ENCODE measurements around the gene PPCDC.

DNA sequence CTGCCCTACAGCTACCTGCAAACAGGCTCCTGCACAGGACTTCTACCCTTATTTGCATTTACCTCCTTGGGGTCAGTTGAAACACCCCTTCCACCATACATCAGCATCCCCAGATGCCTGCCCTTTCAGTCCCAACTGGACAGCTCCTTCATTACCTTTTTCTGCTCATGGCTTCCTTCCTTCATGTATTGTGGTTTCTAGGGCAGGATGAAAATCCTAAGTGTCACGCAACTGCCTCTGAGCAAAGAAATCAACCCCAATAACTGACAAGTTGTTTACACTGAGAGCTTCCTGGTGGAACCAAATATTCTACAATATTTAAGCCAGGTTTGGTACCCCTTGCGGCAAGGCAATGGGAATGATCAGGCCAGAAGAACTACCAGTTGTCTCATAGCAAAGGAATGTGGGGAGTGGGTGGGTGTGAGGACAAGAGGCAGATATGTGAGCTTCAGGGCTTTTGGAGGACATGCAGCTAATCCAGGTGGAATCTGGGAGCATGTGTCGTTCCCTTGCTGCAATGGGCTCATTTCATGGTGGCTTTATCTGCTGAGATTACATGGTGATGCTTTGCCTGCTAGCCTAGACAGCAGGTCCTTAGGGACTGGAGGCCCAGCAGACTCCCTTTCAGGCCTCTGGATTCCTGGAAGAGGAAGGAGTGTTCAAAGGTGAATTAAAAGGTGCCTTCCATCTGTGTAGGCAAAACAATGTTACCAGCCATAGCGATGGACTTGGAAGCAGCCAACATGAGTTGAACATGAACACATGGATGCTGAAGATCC, 34.9 kb downstream of the PPCDC start:
- no peak for TF ChIP-seq ZFP3 (CRISPR knock-in tag; IDR thresholded peaks at IDR 0.05)
- TF ChIP-seq OSR1 (CRISPR knock-in tag; IDR thresholded peaks at IDR 0.05), result no peak
- no peak for TF ChIP-seq CSRNP3 (CRISPR knock-in tag; IDR thresholded peaks at IDR 0.05)
- TF ChIP-seq, protein P1, sequence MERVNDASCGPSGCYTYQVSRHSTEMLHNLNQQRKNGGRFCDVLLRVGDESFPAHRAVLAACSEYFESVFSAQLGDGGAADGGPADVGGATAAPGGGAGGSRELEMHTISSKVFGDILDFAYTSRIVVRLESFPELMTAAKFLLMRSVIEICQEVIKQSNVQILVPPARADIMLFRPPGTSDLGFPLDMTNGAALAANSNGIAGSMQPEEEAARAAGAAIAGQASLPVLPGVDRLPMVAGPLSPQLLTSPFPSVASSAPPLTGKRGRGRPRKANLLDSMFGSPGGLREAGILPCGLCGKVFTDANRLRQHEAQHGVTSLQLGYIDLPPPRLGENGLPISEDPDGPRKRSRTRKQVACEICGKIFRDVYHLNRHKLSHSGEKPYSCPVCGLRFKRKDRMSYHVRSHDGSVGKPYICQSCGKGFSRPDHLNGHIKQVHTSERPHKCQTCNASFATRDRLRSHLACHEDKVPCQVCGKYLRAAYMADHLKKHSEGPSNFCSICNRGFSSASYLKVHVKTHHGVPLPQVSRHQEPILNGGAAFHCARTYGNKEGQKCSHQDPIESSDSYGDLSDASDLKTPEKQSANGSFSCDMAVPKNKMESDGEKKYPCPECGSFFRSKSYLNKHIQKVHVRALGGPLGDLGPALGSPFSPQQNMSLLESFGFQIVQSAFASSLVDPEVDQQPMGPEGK (CRISPR knock-in tag; IDR thresholded peaks at IDR 0.05; ENCODE audit: borderline replicate concordance), result no peak
- no peak for TF ChIP-seq POU6F1 (CRISPR knock-in tag; IDR thresholded peaks at IDR 0.05; ENCODE audit: borderline replicate concordance, low read depth)
- TF ChIP-seq ZNF565 (CRISPR knock-in tag; conservative IDR thresholded peaks at IDR 0.05; ENCODE audit: low read depth), result no peak
- no peak for TF ChIP-seq ARNTL (CRISPR knock-in tag; IDR thresholded peaks at IDR 0.05; ENCODE audit: borderline replicate concordance, low read depth)
- TF ChIP-seq TCF4 (CRISPR knock-in tag; IDR thresholded peaks at IDR 0.05; ENCODE audit: borderline replicate concordance), result no peak
- TF ChIP-seq, protein P2, sequence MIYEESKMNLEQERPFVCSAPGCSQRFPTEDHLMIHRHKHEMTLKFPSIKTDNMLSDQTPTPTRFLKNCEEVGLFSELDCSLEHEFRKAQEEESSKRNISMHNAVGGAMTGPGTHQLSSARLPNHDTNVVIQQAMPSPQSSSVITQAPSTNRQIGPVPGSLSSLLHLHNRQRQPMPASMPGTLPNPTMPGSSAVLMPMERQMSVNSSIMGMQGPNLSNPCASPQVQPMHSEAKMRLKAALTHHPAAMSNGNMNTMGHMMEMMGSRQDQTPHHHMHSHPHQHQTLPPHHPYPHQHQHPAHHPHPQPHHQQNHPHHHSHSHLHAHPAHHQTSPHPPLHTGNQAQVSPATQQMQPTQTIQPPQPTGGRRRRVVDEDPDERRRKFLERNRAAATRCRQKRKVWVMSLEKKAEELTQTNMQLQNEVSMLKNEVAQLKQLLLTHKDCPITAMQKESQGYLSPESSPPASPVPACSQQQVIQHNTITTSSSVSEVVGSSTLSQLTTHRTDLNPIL (CRISPR knock-in tag; IDR thresholded peaks at IDR 0.05; ENCODE audit: low read depth), result no peak
- TF ChIP-seq GLIS3 (CRISPR knock-in tag; IDR thresholded peaks at IDR 0.05), result no peak
